Stimulated activated CD4-positive, alpha-beta T cell treated with anti-CD3 and anti-CD28 coated beads, Interleukin-4, amount 100 ng/mL, for 48 hours (primary cell): ENCODE measurements around the gene CFAP97D2.
"Not testable (repeated sequence)": the region's sequence is repeated elsewhere in the genome, so short reads cannot be mapped to it uniquely, and the experiment has no call there.

Experiments used
- DNase-seq, 2 donors: peaks; one replicate each; pipeline ENCODE4 v3.0.0-alpha.2; 2020; ENCODE audit warnings: low read depth in 2 of 2

Gene CFAP97D2

DNA sequence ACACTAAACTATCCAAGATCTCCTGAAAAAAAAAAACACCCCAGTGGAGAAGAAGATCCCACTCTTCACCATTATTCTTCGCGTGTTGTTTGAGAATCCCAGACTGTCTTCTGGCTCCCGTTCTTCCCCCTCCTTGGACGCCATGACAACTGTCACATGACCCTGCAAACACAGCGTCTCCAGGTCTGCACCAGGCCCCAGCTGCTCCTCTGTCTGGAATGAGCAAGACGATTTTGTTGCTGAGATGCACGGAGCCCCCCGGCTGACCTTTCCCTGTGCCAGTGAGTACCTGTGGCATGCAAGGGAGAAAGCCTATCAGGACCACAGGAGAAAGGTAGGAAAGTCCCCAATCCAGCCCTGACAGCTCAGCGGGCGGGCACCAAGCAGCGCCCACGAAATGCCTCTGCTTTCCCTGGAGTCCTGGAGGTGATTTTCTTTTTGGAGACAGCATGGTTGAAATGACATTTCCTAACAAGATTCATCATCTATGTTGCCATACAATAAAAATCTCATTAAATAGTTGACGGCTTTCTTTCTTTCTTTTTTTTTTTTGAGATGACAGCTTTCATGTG lies at the start of gene CFAP97D2:
Gene CFAP97D2 (plus strand): TSS at position 171 of the 572 bp plus-strand sequence. CDS start 74 bp downstream, at position 245.
- no peak for DNase-seq

DNA sequence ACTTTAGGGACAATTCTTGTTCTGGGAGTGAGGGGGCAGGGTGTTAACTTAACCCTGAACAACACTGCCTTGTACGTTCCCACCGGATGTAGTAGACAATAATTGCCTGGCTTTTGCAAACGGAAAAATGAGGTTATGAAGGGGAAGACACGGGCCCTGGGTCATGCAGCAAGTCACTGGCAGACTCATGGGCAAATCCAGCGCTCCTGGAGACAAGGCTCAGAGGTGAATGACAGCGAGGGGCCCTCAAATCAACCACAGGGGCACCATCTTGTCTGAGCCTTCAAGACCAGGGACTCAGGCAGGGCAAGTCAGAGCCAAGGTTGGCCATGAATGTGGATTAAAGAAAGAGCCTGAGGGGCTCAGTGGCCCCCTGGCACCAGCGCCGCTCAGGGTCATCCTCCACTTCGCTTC lies 49.4 kb upstream of the CFAP97D2 start:
- no peak for DNase-seq

DNA sequence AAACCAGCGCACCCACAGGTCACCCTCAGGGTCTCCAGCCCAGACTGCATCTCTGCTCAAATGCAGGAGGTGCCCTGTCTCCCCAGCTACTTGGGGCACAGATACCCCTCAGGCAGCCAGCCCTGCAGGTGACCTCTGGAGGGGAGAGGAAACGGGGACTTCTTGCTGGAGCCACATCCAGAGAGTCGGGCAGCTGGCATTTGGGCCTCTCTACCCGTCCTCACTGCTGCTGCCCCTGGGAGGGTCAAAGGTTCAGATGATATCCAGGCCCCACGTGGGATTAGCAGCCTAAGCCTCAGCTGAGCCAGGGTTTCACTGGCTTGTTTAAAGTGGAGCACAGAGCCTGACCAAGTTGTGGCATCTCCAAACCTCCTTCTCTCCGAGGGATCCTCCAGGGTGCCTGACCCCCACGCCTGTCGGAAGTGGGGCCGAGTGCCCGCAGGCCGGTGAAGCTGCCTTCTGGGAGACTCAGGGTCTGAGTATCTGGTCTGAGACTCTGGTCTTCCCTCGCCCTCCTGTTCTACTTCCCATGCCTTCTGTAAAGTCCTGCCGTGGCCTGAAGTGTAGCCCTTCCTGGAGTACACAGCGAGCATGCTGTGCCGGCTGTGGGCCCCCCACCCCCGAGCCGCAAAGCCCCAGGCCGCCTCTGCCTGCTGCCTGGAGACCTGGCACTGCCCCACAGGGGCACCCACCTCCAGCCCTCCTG lies 48.8 kb upstream of the CFAP97D2 start:
- no peak for DNase-seq

DNA sequence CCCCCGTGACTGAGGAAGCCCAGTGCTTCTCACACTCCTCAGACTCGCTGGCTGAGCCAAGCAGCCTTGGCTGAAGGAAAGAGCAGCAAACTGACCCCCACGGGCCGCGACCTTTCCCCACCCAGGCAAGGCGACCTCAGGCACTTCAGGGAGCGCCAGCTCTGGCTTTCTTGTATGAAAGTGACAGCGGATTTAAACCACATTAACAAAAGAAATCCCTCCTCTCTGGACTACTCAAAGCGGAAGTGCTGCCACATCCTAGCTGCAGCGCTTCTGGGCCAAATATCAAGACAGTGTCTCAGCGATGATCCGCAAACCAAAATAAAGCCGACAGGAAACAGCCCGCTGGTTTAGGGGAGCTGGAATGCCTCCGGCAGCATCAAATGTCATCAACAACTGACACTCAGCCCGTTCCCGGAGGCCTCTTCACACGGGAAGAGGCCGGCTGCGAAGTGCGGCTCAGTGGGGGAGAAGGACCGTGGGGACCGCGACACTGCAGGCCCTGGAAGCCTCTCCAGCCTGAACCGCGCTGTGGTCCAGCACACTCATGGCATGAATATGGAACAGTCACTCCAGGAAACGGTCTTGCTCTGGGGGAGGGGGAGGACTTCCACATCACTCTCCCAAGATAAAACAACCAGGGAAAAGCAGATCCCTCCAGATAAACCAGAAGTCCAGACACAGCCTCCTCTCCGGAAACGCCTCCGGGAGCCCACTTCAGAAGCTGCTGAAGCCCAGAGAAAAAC lies 48.0 kb upstream of the CFAP97D2 start:
- DNase-seq = peak in 1 of 2 donors; percentile 49

DNA sequence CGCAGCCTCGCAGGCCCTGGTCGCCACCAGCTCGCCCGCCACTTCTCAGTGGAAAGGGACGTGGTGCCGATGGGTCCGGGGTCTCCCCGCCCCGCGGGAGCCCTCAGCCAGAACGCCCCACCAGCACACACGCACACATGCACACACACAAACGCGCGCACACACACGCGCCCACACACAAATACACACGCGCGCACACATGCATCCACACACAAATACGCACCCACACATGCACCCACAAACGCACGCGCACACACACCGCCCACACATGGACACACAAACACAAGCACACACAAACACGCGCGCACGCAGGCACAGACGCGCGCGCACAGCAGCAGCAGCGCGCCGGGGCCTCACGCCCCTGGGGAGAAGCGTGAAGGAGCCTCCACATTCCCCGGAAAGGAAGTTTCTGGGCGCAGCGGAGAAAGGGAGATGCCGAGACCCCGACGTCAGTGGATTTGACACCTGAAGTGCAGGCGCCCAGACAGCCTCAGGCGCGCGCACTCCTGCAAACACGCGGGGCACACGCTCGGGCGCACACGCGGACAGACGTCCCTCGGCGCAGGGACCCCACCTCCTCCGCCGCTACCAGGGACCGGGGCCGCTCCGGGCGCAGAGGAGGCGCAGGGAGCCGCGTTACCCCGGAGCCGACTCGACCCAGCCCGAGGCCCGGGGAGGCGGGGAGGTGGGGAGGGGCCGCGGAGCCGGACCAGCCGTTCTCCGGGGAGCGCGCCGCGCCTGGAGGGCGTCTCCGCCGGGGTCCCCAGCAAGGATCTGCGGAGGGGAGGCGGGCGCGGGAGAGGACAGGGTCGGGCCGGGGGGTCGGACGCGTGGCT lies 47.3 kb upstream of the CFAP97D2 start:
- no peak for DNase-seq

DNA sequence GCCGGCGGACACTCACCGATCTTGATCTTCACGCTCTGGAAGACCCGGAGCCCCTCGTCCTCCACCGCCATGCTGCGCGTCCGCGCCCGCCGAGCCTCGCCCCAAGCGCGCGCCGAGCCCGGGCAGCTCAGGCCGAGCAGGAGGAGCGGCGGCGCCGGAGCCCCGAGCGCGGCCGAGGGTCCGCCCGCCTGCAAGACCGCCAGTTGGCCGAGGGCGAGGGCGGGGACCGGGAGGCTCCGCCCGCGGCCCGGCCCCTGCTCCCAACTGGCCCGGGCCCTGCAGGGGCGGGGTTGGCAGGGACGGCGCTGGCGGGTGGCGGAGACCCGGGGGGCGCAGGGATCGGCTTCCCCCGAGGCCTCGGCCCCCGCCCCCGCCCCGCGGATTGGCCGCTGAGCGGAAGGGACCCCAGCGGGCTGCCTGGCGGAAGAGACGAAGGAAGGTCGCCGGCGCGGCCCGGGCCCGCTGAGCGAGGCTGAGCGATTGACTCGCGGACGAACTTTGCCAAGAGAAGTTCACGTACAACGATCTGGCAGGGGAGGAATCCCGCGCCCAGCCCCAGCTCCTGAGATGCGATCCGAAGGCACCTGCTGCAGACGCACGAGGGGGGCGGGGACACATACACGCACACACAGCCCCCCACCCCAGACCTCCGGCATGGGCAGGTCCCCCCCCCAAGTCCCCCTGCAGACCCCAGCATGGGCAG lies 46.5 kb upstream of the CFAP97D2 start, which contains the start of gene RASA3:
Gene RASA3 (minus strand): TSS at position 205 of the 703 bp plus-strand sequence. CDS start 134 bp downstream, at position 71.
- DNase-seq = peak in 1 of 2 donors; percentile 48

DNA sequence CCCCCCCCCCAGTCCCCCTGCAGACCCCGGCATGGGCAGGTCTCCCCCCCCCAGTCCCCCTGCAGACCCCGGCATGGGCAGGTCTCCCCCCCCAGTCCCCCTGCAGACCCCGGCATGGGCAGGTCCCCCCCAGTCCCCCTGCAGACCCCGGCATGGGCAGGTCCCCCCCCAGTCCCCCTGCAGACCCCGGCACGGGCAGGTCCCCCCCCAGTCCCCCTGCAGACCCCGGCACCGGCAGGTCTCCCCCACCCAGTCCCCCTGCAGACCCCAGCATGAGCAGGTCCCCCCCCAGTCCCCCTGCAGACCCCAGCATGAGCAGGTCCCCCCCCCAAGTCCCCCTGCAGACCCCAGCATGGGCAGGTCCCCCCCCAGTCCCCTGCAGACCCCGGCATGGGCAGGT lies 45.9 kb upstream of the CFAP97D2 start:
- not testable (repeated sequence) for DNase-seq

DNA sequence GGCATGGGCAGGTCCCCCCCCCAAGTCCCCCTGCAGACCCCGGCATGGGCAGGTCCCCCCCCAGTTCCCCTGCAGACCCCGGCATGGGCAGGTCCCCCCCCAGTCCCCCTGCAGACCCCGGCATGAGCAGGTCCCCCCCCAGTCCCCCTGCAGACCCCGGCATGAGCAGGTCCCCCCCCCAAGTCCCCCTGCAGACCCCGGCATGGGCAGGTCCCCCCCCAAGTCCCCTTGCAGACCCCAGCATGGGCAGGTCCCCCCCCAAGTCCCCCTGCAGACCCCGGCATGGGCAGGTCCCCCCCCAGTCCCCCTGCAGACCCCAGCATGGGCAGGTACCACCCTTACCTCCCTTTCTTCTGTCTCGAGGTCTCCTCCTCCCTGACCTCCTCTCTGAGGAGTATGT lies 45.5 kb upstream of the CFAP97D2 start:
- not testable (repeated sequence) for DNase-seq

DNA sequence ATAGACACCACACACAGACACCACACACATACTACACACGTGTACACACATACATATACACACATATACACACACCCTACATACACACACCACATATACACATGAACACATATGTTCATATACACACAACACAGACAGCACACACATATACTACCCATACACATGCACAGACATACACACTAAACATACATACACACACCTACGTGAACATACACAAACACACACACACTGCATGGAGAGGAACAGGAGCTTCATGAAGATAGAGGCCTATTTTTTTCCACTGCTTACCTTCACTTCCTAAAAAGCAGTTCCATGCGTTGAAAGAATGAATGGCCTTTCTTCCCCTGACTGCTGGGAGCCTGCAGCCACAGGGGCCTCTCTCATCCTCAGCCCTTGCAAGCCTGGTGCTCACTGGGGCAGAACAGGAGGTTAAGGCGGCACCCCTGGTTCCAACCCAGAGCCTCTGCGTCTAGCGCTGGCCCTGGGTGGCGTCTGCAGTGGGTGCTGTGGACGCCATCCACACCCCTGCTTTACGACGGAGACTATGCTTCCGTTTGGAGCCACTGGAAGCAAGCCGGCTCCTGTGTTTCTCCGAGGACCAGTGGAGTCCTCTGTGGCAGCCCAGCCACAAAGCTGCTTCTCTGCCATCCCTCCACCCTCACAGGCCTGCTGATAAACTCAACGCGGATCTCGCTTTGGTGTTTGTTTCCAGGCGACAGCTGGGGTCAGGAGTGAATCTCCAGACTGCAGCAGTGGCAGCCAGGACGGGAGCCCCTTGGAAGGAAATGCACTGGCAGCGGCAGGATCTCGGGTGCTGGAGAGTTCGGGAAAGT lies 44.7 kb upstream of the CFAP97D2 start:
- DNase-seq = no peak

DNA sequence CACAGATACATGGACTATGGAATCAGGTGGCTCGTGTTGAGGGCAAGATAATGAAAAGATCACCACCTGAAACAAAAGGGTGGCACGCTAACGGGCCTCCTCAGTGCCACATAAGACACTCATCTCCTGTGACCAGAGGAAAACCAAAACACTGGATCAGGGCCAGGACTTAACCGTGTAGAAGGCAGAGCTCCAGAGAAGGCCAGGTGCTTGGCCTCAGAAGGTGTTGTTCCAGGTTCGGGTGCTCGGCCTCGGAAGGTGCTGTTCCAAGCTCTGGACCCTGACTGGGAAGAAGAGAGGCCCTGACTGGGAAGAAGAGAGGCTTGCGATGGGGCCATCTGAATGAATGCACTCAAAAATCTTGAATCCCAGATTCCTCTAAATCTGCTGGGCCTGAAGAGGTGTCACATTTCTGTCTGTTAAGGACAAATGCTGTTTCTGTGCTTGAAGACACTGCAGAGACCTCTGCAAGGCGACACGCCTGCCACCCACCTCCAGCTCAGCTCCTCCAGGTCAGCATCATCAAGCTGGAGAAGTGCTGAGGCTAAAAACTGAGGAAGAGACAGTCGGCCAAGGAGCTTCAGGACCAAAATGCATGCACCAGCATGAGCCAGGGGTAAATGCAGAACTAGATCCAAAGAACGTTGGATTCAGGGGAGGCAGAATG lies 44.0 kb upstream of the CFAP97D2 start:
- DNase-seq = no peak

DNA sequence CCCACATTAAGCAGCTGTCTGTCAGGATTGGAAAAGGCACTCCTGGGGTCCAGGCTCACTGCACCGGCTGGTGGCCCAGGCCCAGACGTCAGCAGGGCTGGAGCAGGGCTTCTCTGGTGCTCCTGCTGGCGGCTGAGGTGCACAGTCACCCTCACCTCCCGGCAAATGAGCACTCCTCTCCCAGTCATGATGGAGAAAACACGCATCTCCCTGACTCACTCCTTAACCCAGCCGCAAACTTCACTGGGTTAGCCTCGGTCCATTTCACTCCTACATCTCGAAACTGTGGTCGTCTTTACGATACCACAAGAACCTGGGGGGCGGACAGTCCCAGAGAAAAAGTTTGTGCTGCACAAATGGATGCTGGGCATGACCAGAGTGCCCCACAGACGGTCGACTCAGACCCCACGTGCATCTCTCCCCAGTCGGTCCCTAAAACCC lies 43.3 kb upstream of the CFAP97D2 start:
- no peak for DNase-seq

DNA sequence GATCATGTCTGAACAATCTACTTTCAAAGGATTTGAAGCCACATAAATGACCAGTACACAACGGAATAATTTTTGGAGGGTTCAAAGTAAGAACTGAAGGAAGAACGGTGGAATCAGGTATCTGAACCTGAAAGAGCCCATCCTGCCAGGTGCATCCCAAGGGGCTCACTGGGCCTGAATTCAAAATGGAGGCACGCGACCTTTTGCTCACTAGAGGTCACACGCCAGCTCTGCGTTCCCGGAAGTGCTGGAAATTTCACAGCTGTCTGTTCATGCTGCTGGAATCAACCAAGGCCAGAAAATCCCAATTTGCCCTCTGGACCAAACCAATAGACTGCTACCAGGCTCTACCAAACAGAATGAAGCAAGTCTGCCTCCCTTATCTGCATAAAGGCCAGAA lies 42.5 kb upstream of the CFAP97D2 start:
- no peak for DNase-seq

DNA sequence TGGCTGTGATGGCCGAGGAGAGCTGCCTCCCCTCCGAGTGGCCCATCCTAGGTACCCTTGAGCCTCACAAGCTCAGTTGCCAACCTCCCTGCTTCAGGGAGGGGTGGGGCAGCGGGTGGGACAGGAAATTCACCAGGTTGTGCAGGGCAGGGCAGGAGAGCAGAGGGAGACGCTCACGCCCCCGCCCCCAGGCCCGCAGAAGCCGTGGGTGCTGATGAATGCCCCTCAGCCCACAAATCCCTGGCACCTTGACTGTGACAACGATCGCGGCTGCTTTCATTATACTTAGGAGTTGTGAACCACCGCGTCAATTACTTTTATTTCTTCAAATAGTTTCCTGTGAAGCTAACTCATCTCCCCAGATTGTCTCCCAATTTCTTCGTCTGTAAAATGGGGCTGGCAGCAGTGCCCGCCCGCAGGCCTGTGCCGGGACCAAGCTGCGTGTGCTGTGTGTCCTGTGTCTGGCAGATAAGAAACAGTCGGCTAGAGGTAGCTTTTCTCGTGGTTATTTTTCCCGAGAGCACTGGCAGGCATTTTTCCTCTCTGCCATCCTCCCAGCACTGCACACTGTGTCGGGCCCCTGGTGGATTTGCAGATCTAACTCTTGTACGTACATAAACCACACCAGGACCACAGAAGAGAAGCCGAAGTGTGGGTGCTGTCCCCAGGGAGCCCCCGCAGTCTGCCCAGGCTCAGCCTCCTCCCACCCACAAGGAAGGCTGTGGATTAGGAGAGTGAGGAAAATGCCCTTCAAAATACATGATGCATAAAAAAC lies 38.7 kb upstream of the CFAP97D2 start:
- DNase-seq = no peak

DNA sequence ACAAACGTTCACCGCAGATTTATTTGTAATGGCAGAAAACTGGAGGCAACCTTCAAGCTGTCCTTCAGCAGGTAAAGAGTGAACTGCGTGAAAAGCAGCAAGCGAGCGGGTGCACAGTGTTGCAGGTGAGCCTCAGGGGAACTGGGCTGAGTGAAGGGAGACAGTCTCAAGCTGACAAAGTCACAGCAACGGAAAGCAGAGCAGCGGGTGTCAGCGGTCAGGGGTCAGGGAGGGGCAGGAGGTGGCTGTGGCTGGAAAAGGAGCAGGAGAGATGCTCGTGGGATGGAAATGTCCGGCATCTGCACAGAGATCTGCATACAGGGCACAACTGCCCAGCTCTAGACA lies 38.2 kb upstream of the CFAP97D2 start:
- DNase-seq = no peak

DNA sequence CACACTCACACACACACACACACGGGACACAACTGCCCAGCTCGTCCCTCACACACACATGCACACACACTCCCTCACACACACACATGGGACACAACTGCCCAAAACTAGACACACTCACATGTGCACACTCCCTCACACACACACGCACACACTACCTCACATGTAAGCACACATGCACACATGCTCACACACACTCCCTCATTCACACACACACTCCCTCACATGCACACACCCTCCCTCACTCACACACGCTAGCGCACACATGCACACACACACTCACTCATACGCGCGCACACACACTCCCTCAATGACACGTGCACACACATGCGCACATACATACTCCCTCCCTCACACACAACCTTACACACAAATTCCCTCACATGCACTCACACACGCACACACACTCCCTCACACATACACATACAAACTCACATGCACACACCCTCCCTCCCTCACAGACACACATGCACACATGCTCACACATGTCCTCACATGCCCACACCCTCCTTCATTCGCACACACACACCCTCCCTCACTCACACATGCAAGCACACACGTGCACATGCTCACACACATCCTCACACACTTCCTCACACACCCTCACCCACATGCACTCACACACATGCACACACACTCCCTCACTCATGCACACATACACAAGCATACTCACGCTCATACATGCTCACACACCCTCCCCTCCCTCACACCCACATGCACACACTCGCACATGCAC lies 37.6 kb upstream of the CFAP97D2 start:
- DNase-seq = no peak

DNA sequence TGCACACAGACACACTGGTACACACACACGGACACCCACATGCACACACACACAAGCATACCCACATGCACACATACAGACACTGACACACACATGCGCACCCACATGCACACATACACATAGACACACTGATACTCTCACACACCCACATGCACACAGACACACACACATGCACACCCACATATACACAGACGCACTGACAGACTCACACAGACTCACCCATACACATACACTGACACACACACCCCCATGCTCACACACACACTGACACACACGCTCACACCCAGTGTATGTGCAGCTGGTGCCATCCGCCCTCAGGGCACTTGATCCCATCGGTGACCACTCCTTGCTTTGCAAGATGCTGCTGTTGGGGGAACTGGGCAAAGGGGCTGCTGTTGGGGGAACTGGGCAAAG lies 36.9 kb upstream of the CFAP97D2 start:
- DNase-seq = no peak

DNA sequence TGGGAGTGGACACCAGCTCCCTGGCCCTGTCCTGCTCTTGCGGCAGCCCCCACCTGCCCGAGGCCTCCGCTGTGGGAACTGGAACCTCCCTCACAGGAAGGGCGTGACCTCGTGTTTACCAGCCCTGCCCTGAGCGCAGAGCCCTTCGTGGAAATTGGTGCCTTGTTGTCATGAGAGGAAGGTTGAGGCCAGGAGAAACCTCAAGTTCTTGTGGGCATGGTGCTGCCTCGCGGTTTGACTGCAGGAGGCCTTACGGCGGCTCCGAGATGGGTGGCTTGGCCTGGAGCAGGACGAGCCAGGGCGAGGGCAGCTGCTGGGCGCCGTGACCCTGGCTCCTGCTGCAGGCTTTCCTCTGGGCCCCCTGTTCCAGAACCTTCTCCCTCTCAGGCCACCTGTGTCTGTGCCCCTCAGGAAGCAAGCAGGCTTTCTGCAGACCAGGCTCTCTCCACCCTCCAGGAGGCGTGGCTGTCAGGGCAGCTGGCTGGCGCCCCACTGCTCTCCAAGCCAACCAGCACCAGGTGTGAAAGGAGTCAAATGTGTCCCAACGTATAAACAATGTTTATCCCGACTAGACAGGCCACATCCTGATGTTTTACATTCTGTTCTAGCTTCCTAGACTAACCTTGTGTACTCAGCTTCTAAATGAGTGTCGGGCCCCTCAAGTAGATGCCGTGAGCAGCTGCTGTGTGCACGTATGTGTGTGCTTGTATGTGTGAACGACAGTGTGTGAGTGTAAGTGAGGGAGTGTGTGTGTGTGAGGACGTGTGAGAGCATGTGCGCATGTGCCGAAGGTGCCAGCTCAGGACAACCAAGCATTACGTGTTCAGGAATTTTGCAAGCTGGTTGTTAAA lies 36.2 kb upstream of the CFAP97D2 start:
- DNase-seq = no peak
